Hepatocyte (in vitro differentiated cells): ENCODE results near the gene FCRL6.

Experiments used
- CTCF ChIP-seq: fragments of 200-600 bp; sonication (generic); IDR thresholded peaks from 2 replicates; pipeline ENCODE4 v1.5.1; 2016; ENCODE audit warnings: antibody characterized with exemption, mild to moderate bottlenecking; ENCODE audit not compliant: poor library complexity
- EZH2 ChIP-seq: fragments of 200-600 bp; sonication (generic); IDR thresholded peaks from 2 replicates; pipeline ENCODE4 v1.6.1; 2016; ENCODE audit warnings: antibody characterized with exemption, mild to moderate bottlenecking, borderline replicate concordance
- EZH2phosphoT487 ChIP-seq: fragments of 200-600 bp; sonication (generic); IDR thresholded peaks from one replicate; pipeline ENCODE4 v1.6.1; 2018; ENCODE audit warnings: antibody characterized with exemption, mild to moderate bottlenecking, low read depth, moderate library complexity; ENCODE audit not compliant: unreplicated experiment, severe bottlenecking

DNA sequence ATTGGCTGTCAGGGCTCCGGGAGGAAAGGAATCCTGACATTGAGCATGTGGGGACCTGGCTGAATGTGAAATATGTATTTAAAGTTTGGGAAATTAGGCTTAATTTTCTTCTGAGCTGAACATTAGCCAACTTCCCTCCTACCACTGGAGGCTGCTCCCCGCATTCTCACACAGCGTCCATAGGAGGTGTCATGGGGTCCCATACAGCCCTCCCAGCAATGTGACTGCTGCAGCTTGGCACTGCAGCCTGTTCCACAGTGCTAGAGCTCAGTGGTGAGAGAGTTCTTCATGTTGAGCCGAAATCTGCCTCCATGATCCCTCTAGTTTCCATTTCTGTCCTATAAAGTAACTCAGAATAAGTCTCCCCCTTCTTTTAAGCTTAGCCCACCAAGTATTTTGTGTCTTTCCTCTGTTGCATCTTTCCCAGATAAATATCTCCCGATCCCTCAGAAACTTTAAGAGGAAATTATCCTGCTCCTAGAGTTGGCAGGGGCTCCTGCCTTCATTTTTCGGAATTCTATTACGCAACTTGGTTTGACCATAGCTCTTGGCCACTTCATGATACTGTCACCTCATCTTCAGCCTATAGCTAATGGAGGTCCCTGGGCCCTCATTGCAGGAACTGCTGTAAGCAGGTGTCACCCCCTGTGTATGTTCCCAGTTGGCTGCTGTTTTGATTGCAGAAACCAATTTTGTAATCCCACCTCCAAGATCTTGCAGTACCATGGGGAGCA is 2.0 kb downstream of the FCRL6 start:
- TF ChIP-seq CTCF (no peak), EZH2phosphoT487 (no peak), EZH2 (no peak)
